ENCODE results near the gene JSRP1.

JSRP1 gene, protein sequence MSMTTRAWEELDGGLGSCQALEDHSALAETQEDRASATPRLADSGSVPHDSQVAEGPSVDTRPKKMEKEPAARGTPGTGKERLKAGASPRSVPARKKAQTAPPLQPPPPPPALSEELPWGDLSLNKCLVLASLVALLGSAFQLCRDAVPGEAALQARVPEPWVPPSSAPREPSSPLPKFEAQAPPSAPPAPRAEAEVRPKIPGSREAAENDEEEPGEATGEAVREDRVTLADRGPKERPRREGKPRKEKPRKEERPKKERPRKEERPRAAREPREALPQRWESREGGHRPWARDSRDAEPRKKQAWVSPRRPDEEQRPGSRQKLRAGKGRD

DNA sequence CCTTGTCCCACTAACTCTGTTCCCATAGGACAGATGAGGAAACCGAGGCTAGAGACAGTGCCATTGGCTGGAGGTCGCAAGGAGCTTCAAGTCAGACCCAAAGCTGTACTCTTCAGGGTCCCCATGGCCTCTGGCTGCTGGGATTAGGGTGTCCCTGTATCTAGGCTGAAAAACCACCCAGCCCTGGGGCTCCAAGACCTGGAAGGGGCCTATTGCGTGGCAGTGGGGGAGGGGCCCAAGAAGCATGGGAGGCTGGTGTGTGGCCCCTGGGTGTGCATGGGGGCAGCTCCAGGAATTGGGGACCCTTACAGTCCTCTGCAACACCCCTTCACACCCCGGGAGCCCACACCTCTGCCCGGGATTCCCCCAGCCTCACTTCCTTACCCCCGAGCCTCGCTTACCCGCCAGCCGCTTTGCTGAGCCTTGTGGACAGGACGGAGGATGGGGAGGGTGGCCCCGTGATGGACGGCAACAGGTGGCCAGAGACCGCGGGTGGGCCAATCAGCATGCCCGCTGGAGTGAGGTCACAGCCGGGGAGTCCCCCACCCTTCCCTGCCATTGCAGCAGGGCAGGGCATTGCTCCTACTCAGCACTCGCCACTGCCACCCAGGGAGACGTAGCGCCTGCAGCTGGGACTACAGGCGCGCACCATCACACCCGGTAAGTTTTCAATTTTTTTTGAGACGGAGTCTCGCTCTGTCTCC is at the start of gene JSRP1:
Gene JSRP1, minus strand, starts transcription at position 436 of the 704 bp plus-strand sequence. CDS start 1,103 bp downstream, outside the sequence.
- TF ChIP-seq TEAD4 (IDR thresholded peaks at IDR 0.05) (no peak), FOXM1 (IDR thresholded peaks at IDR 0.05; ENCODE audit: borderline replicate concordance, low read depth) (no peak), EP300 (IDR thresholded peaks at IDR 0.05; ENCODE audit: borderline replicate concordance) (no peak), ZBTB7A (IDR thresholded peaks at IDR 0.05; ENCODE audit: low read depth) (no peak; the same call in 1 of the 2 replicates), EGR1 (IDR thresholded peaks at IDR 0.05) (no peak)
- TF ChIP-seq, protein P1, sequence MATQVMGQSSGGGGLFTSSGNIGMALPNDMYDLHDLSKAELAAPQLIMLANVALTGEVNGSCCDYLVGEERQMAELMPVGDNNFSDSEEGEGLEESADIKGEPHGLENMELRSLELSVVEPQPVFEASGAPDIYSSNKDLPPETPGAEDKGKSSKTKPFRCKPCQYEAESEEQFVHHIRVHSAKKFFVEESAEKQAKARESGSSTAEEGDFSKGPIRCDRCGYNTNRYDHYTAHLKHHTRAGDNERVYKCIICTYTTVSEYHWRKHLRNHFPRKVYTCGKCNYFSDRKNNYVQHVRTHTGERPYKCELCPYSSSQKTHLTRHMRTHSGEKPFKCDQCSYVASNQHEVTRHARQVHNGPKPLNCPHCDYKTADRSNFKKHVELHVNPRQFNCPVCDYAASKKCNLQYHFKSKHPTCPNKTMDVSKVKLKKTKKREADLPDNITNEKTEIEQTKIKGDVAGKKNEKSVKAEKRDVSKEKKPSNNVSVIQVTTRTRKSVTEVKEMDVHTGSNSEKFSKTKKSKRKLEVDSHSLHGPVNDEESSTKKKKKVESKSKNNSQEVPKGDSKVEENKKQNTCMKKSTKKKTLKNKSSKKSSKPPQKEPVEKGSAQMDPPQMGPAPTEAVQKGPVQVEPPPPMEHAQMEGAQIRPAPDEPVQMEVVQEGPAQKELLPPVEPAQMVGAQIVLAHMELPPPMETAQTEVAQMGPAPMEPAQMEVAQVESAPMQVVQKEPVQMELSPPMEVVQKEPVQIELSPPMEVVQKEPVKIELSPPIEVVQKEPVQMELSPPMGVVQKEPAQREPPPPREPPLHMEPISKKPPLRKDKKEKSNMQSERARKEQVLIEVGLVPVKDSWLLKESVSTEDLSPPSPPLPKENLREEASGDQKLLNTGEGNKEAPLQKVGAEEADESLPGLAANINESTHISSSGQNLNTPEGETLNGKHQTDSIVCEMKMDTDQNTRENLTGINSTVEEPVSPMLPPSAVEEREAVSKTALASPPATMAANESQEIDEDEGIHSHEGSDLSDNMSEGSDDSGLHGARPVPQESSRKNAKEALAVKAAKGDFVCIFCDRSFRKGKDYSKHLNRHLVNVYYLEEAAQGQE (IDR thresholded peaks at IDR 0.05; ENCODE audit: low read depth) = no peak
- TF ChIP-seq, protein P2, sequence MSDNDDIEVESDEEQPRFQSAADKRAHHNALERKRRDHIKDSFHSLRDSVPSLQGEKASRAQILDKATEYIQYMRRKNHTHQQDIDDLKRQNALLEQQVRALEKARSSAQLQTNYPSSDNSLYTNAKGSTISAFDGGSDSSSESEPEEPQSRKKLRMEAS (IDR thresholded peaks at IDR 0.05) = no peak
- TF ChIP-seq, protein P3, sequence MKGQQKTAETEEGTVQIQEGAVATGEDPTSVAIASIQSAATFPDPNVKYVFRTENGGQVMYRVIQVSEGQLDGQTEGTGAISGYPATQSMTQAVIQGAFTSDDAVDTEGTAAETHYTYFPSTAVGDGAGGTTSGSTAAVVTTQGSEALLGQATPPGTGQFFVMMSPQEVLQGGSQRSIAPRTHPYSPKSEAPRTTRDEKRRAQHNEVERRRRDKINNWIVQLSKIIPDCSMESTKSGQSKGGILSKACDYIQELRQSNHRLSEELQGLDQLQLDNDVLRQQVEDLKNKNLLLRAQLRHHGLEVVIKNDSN (IDR thresholded peaks at IDR 0.05) = peak; percentile 13; the same call in 1 of the 2 replicates

DNA sequence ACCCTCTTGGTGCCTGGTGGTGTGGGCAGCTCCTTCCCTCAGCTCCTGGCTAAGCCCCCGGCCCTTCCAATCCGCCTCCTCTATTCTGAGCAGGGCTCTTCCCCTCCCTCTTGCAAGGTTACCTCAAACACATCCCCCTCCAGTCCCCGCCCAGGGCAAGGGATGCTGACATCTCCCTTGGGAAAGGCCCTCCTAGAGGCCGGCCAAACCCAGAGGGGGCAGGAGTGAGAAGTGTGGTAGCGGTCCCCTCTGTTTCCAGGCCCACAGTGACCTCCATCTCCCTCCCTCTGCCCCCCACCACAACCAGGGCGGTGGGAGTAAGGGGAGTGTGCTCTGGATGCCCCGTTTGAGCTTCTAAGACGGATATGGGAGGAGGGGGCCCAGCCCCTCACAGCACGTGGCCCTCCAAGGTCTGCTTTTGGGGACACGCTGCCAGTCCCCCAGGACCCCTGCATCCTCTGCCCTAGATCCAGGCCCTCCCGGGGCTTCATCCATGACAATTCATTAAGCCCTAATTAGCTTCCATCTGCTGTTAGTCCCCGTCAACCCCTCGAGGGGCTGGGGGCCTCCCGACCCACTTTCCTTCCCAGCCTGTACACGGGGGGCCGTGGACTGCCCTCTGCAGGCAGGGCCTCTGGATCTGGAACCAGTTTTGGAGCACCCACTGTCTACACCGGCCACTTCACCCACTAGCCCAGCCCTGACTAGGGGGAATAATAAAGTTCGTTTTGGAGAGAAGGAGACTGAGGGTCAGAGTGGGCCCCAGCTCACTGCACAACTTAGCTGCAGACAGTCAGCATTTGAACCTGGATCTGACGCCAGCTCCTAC is 49.4 kb upstream of the JSRP1 start:
- TF ChIP-seq EGR1 (IDR thresholded peaks at IDR 0.05) = no peak
- TF ChIP-seq CREB1 (IDR thresholded peaks at IDR 0.05; ENCODE audit: low read depth) = no peak

DNA sequence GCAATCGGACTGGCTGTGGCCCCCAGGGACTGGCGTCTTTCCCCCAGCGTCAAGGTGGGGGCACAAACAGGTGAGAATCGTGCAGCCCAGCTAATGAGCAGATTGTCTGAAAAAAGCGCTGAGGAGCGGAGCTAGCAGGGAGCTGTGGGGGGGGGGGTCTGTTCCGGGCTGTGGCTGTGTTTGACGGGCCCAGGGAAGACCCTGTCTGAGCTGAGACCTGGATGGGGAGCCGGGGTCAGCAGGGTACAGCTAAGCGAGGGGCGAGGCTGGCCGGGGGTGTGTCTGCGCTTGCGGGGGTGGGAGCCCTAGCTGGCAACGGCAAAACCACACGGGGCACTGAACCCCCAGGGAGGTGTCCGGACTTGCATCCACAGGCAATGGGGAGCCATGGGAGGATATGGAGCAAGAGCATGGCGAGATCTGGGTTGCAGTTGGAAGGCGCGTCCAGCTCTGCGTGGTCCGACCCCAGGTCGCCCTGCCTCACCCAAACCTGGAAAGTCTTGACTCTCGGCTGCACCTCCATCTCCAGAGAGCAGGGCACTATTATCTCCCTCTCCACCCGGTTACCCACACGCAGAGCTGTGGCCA is 47.1 kb upstream of the JSRP1 start:
- TF ChIP-seq EP300 (IDR thresholded peaks at IDR 0.05; ENCODE audit: borderline replicate concordance) (no peak), TCF12 (IDR thresholded peaks at IDR 0.05; ENCODE audit: low read depth) (no peak), YY1 (IDR thresholded peaks at IDR 0.05; ENCODE audit: low read depth) (no peak), TEAD4 (IDR thresholded peaks at IDR 0.05) (no peak), TAF1 (IDR thresholded peaks at IDR 0.05; ENCODE audit: low read depth) (no peak), FOXM1 (IDR thresholded peaks at IDR 0.05; ENCODE audit: borderline replicate concordance, low read depth) (no peak), CEBPB (IDR thresholded peaks at IDR 0.05) (no peak), CREB1 (IDR thresholded peaks at IDR 0.05; ENCODE audit: low read depth) (no peak), NFIC (IDR thresholded peaks at IDR 0.05) (no peak), EGR1 (IDR thresholded peaks at IDR 0.05) (no peak)
- TF ChIP-seq, protein P3 (IDR thresholded peaks at IDR 0.05) = no peak
- TF ChIP-seq, protein P1 (IDR thresholded peaks at IDR 0.05; ENCODE audit: low read depth) = no peak
- TF ChIP-seq, protein P2 (IDR thresholded peaks at IDR 0.05) = no peak

DNA sequence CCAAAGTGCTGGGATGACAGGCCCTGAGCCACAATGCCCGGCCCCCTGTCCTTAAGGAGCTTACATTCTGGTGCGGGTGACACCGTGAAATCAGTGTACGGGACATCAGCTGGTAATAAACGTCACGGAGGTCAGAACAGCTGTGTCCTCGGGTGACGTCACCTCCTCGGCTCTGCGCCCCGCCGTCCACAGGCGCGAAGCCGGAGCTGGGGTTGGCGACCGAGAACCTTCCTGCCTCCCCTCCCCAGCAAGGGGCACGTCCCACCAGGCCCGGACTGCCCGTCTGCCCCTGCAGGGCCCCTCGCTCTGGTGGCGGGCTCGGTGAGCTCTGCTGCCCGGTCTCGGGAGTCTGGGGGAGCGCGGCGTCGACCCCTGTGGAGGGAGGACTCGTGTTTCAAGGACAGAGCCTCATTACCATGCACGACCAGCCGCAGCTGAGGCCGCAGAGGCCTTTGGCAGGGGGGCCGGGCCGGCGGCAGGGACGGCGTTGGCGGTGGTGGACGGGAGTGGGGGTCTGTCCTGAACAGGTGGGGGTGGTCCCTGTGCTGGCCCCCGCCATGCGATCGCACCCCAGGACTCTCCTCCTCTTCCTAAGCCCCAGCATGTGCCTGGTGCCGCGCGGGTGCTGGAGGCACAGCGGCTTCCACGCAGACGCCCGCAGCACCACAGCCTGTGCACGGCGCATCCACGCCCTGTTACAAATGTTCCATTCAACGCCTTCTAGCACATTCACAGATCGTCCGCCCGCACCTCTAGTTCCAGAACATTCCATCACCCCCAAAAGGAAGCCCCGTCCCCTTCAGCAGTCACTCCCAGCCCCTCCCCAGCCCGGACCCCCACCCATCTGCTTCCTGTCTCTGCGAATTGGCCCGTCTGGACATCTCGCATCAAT is 46.3 kb upstream of the JSRP1 start:
- TF ChIP-seq CREB1 (IDR thresholded peaks at IDR 0.05; ENCODE audit: low read depth) (no peak), ZBTB7A (IDR thresholded peaks at IDR 0.05; ENCODE audit: low read depth) (0 out of 2 replicates have a peak, but pooled peaks have one; percentile 24)

DNA sequence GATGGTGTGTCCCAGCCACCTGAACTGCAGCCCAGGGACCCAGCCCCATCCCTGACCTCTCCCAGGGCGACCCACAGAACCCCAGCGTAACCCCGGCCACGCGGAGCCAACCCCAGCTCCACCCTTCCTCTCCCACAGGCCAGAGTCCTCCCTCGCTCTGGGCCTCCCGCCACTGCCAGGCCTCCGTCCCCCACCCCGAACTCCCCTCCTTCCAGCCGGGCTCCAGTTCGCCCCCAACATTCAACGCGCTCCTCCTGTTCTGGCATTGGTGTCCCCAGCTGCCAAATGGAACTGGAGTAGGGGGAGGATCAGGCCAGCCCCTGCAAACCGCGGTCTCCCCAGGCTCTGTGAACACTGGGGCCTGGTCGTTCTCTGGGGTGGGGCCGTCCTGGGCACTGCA is 44.3 kb upstream of the JSRP1 start:
- TF ChIP-seq CREB1 (IDR thresholded peaks at IDR 0.05; ENCODE audit: low read depth) (no peak), NFIC (IDR thresholded peaks at IDR 0.05) (no peak), TAF1 (IDR thresholded peaks at IDR 0.05; ENCODE audit: low read depth) (no peak), RAD21 (IDR thresholded peaks at IDR 0.05; ENCODE audit: low read depth) (no peak), FOXM1 (IDR thresholded peaks at IDR 0.05; ENCODE audit: borderline replicate concordance, low read depth) (no peak), CEBPB (IDR thresholded peaks at IDR 0.05) (no peak), YY1 (IDR thresholded peaks at IDR 0.05; ENCODE audit: low read depth) (no peak), EGR1 (IDR thresholded peaks at IDR 0.05) (no peak), ZBTB7A (IDR thresholded peaks at IDR 0.05; ENCODE audit: low read depth) (no peak), TCF12 (IDR thresholded peaks at IDR 0.05; ENCODE audit: low read depth) (no peak)
- TF ChIP-seq, protein P1 (IDR thresholded peaks at IDR 0.05; ENCODE audit: low read depth) = no peak
- TF ChIP-seq, protein P2 (IDR thresholded peaks at IDR 0.05) = no peak
- TF ChIP-seq, protein P3 (IDR thresholded peaks at IDR 0.05) = no peak

Measured in Ishikawa (cell line).